ENCODE results near the gene NID1. TPM values are rescaled to one million over a fixed set of nuclear protein-coding genes. Genes with fewer than 3 reads are reported as not detected.

Gene NID1
- total RNA-seq, 1 donor from 2014 or later = 32.5 TPM

DNA sequence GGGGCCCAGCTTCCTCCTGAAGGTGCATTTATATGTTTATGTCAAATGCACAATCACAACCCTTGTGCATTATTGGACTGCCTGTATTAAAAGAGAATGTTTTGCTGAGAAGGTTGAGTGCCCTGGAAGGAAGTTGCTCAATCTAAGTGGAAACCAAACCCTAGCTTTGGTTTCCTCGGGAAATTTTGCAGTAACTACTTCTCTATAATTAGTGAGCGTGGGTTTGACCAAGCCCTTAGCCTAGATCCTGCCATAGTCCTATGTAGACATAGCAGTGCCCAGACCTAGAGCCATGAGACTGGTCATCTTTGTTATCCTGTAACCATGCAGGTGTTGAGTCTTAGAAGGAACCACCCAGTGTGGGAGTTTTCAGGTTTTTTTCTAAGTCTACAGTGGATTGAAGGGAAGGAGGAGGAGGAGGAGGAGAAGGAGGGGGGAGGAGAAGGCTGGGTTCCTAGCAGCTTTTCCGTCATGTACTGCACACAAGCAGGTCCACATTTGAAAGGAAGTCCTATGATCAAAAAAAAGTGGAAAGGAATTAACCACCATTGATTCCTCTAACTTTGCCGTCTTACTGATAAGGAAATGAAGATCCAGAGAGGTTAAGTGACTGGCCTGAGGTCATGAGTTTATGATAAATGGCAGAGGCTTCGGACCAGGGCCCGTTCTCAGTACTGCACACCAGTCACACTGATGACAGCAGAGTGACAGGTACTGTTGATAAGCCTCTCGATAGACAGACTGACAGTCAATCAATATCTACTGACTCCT, 126.0 kb downstream of the NID1 start:
- H3K4me2 ChIP-seq = no peak overlapping the region
- H3K9me3 Mint-ChIP-seq = no peaks in the 10 kb centered on the region
- H3K4me3 ChIP-seq = no peak overlapping the region
- H3K9me3 ChIP-seq (ENCODE audit: low read depth) = no peaks in the 10 kb centered on the region
- H3K4me1 ChIP-seq = no peaks in the 10 kb centered on the region
- H3K4me1 Mint-ChIP-seq = peaks cover 4% of the 10 kb centered on the region
- H4K20me1 ChIP-seq (ENCODE audit: low read depth) = no peaks in the 10 kb centered on the region
- H3K79me2 ChIP-seq (ENCODE audit: low read depth) = no peaks in the 10 kb centered on the region
- no peaks in the 10 kb centered on the region for H3K36me3 ChIP-seq
- no peak overlapping the region for H3K27ac Mint-ChIP-seq
- no peak overlapping the region for H2AFZ ChIP-seq (replicated peaks)
- H3K27me3 Mint-ChIP-seq (ENCODE audit: insufficient read depth, low read depth) = peaks cover 4% of the 10 kb centered on the region
- no peak overlapping the region for H3K4me3 Mint-ChIP-seq
- H3F3A ChIP-seq (ENCODE audit: low read depth) = no peaks in the 10 kb centered on the region
- TF ChIP-seq EZH2phosphoT487 (IDR thresholded peaks at IDR 0.05) = no peak
- TF ChIP-seq EZH2 (IDR thresholded peaks at IDR 0.05) = no peak
- TF ChIP-seq, protein P1, sequence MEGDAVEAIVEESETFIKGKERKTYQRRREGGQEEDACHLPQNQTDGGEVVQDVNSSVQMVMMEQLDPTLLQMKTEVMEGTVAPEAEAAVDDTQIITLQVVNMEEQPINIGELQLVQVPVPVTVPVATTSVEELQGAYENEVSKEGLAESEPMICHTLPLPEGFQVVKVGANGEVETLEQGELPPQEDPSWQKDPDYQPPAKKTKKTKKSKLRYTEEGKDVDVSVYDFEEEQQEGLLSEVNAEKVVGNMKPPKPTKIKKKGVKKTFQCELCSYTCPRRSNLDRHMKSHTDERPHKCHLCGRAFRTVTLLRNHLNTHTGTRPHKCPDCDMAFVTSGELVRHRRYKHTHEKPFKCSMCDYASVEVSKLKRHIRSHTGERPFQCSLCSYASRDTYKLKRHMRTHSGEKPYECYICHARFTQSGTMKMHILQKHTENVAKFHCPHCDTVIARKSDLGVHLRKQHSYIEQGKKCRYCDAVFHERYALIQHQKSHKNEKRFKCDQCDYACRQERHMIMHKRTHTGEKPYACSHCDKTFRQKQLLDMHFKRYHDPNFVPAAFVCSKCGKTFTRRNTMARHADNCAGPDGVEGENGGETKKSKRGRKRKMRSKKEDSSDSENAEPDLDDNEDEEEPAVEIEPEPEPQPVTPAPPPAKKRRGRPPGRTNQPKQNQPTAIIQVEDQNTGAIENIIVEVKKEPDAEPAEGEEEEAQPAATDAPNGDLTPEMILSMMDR (IDR thresholded peaks at IDR 0.05) = no peak
- H3K36me3 Mint-ChIP-seq = no peaks in the 10 kb centered on the region
- H3K9ac ChIP-seq = no peak overlapping the region
- H3K27me3 ChIP-seq = no peaks in the 10 kb centered on the region
- no peak overlapping the region for H3K27ac ChIP-seq
- no peak for DNase-seq (ENCODE audit: low spot score)

DNA sequence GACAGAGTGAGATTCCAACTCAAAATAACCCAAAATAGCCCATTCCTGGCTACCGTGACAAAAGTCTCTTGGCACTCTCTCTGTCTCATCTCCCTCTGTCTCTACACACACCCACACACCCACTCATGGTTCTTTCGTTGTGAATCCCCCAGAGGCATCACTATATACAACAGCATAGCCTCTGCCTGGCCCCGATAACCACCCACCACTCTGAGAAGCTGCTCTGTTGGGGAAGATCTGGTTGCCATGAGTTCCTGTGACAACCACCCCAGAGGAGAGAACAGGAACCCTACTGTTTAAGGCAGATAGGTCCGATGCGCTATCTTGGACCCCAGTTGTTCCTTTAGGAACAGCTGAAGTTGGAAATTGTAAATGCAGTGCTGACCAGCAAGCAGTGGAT, 127.8 kb downstream of the NID1 start:
- H3K4me1 Mint-ChIP-seq = peaks cover 6% of the 10 kb centered on the region
- no peak for DNase-seq (ENCODE audit: low spot score)
- TF ChIP-seq, protein P1 (IDR thresholded peaks at IDR 0.05) = no peak
- TF ChIP-seq EZH2 (IDR thresholded peaks at IDR 0.05) (no peak), EZH2phosphoT487 (IDR thresholded peaks at IDR 0.05) (no peak)
- H3K36me3 ChIP-seq = no peaks in the 10 kb centered on the region
- no peak overlapping the region for H3K4me2 ChIP-seq
- no peaks in the 10 kb centered on the region for H3K36me3 Mint-ChIP-seq
- no peaks in the 10 kb centered on the region for H3K79me2 ChIP-seq (ENCODE audit: low read depth)
- H3K9me3 Mint-ChIP-seq = no peaks in the 10 kb centered on the region
- no peak overlapping the region for H3K4me3 ChIP-seq
- no peak overlapping the region for H2AFZ ChIP-seq (replicated peaks)
- H3K4me3 Mint-ChIP-seq = no peak overlapping the region
- no peaks in the 10 kb centered on the region for H3K27me3 ChIP-seq
- H3K4me1 ChIP-seq = no peaks in the 10 kb centered on the region
- peaks cover 4% of the 10 kb centered on the region for H3K27me3 Mint-ChIP-seq (ENCODE audit: insufficient read depth, low read depth)
- H3K9ac ChIP-seq = no peak overlapping the region
- no peak overlapping the region for H3K27ac Mint-ChIP-seq
- no peaks in the 10 kb centered on the region for H3K9me3 ChIP-seq (ENCODE audit: low read depth)
- no peaks in the 10 kb centered on the region for H3F3A ChIP-seq (ENCODE audit: low read depth)
- no peaks in the 10 kb centered on the region for H4K20me1 ChIP-seq (ENCODE audit: low read depth)
- H3K27ac ChIP-seq = no peak overlapping the region

DNA sequence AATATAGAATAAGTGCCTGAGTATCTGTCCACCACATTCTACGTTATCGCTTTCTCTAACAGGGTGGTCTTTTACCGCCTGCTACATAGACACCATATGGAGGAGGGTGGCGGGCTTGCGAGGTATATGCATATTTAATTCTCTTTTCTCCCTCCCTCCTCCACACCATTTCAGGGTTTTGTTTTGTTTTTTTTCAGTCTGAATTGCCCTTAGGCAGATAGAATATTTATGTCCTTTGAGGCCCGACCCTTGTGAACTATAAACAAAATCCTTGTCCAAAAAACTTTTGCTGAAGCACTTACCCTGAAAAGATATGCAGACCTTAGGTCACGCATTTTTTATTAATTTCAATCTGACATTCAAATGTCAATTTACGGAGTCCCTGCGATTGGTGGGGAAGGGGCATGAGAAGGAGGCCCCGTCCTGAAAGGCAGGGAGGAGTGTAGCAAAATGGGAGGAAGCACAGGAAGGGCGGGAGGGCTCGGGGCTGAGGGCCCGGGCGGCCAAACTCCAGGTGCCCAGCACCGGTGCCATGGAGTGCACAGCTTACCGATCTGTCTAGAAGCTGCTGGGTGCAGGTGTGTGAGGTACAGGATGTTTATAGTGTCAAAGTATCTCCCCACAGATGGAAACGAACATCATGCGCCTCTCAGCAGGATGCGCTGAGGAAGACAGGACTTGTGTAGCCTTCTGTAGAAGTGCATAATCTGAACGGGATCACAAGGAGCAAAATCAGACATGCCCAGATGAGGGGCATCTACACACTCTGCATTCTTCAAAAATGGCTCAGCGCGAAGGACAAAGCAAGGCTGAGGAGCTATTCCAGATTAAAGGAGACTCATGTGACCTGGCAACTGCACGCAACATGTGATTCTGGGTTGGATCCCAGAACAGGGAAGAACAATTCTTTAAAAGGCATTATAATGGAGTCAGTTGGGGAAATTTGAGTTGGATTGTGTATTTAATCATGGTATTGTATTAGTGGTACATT, 129.4 kb downstream of the NID1 start:
- Histone ChIP-seq H3K4me2 (no peak overlapping the region), H3K4me3 (no peak overlapping the region), H3K27me3 (no peaks in the 10 kb centered on the region), H4K20me1 (ENCODE audit: low read depth) (no peaks in the 10 kb centered on the region), H3K9me3 (ENCODE audit: low read depth) (no peaks in the 10 kb centered on the region), H3K9ac (no peak overlapping the region), H3K4me1 (no peaks in the 10 kb centered on the region), H3K79me2 (ENCODE audit: low read depth) (no peaks in the 10 kb centered on the region), H2AFZ (replicated peaks) (peak overlapping the region; percentile 13), H3K36me3 (no peaks in the 10 kb centered on the region), H3K27ac (no peak overlapping the region), H3F3A (ENCODE audit: low read depth) (no peaks in the 10 kb centered on the region)
- H3K4me3 Mint-ChIP-seq = no peak overlapping the region
- H3K9me3 Mint-ChIP-seq = no peaks in the 10 kb centered on the region
- peaks cover 4% of the 10 kb centered on the region for H3K27me3 Mint-ChIP-seq (ENCODE audit: insufficient read depth, low read depth)
- H3K27ac Mint-ChIP-seq = no peak overlapping the region
- TF ChIP-seq, protein P1 (IDR thresholded peaks at IDR 0.05) = no peak
- TF ChIP-seq EZH2phosphoT487 (IDR thresholded peaks at IDR 0.05) (no peak), EZH2 (IDR thresholded peaks at IDR 0.05) (no peak)
- peaks cover 7% of the 10 kb centered on the region for H3K4me1 Mint-ChIP-seq
- H3K36me3 Mint-ChIP-seq = no peaks in the 10 kb centered on the region
- no peak for DNase-seq (ENCODE audit: low spot score)
